Measurements from ENCODE around the gene DDX50. TPM values are rescaled to one million over a fixed set of nuclear protein-coding genes. Genes with fewer than 3 reads are reported as not detected.
"Not testable (repeated sequence)": the region's sequence is repeated elsewhere in the genome, so short reads cannot be mapped to it uniquely, and the experiment has no call there.

The DDX50 gene
- total RNA-seq, 2 donors from 2014 or later: 37.6 to 40.8 TPM

GRCh38 chr10:68932860-68933259, 31.7 kb downstream of the DDX50 start:
- not testable (repeated sequence) for H3K27ac Mint-ChIP-seq; DNase-seq; H3K9me3 ChIP-seq (ENCODE audit: control insufficient read depth, low read length, poor library complexity, severe bottlenecking); ATAC-seq; H3K27me3 Mint-ChIP-seq; H3K4me3 Mint-ChIP-seq
- Mint-ChIP-seq H3K4me1 (peaks cover 11% of the 10 kb centered on the region), H3K36me3 (ENCODE audit: low read depth) (peaks cover 12% of the 10 kb centered on the region)

DNA sequence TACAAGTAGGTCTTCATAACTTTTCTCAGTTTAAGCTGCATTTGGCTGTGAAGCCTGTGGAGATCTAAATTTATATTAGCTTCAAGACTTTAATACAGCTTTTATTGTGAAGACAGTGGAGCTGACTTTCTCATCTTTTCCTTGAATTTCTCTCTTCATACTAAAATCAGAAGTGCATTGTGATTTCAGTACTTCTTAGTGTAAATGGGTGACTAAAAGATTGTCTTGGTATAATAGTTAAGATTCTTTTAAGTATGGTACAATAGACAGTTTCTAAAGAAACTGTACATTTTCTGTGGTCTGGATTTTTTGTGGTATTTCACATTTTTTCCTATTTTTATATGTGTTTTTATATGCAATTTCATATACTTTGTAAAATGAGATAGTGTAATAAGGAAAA, 33.9 kb downstream of the DDX50 start:
- H3K36me3 Mint-ChIP-seq (ENCODE audit: low read depth): peaks cover 14% of the 10 kb centered on the region
- H3K27me3 Mint-ChIP-seq: no peaks in the 10 kb centered on the region
- H3K4me3 Mint-ChIP-seq: no peak overlapping the region
- peaks cover 11% of the 10 kb centered on the region for H3K4me1 Mint-ChIP-seq
- no peaks in the 10 kb centered on the region for H3K9me3 ChIP-seq (ENCODE audit: control insufficient read depth, low read length, poor library complexity, severe bottlenecking)
- ATAC-seq (no peak), DNase-seq (no peak)
- peak overlapping the region; percentile 2 for H3K27ac Mint-ChIP-seq

GRCh38 chr10:68938117-68938516, 37.0 kb downstream of the DDX50 start:
- H3K9me3 ChIP-seq (ENCODE audit: control insufficient read depth, low read length, poor library complexity, severe bottlenecking): no peaks in the 10 kb centered on the region
- Mint-ChIP-seq H3K27me3 (no peaks in the 10 kb centered on the region), H3K27ac (peak overlapping the region; percentile 69), H3K36me3 (ENCODE audit: low read depth) (peaks cover 8% of the 10 kb centered on the region), H3K4me3 (no peak overlapping the region), H3K4me1 (no peaks in the 10 kb centered on the region)
- no peak for DNase-seq
- no peak for ATAC-seq

- Mint-ChIP-seq H3K36me3 (ENCODE audit: low read depth) (peaks cover 8% of the 10 kb centered on the region), H3K27ac (peak overlapping the region; percentile 69), H3K4me1 (no peaks in the 10 kb centered on the region), H3K27me3 (no peaks in the 10 kb centered on the region), H3K4me3 (no peak overlapping the region)
- ATAC-seq (no peak), DNase-seq (no peak)
- H3K9me3 ChIP-seq (ENCODE audit: control insufficient read depth, low read length, poor library complexity, severe bottlenecking): no peaks in the 10 kb centered on the region
These were observed 37.8 kb downstream of the DDX50 start for GRCh38 chr10:68938884-68939283.

- H3K4me3 Mint-ChIP-seq; ATAC-seq; H3K4me1 Mint-ChIP-seq; H3K36me3 Mint-ChIP-seq (ENCODE audit: low read depth); H3K9me3 ChIP-seq (ENCODE audit: control insufficient read depth, low read length, poor library complexity, severe bottlenecking); H3K27ac Mint-ChIP-seq; DNase-seq; H3K27me3 Mint-ChIP-seq: not testable (repeated sequence)
These were observed 39.8 kb downstream of the DDX50 start for GRCh38 chr10:68940917-68941316.

DNA sequence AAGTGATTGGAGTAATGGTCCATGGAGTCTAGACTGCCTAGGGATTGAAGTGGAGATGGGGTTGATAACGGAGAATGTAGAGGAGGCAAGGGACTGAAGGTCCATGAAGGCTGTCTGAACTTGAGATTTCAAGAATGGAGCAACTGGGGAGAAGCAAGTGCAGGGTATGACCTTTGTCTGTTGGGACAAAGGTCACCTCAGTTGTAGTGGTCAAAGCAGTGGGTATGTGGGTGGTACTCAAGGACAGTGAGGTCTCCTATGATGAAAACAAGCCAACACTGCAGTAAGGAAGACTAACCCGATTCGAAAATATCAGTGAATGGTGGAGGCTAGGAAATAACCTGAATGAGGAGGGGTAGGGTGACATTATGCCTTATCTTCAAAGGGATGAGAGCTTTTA, 49.5 kb downstream of the DDX50 start:
- DNase-seq: no peak
- no peaks in the 10 kb centered on the region for H3K9me3 ChIP-seq (ENCODE audit: control insufficient read depth, low read length, poor library complexity, severe bottlenecking)
- Mint-ChIP-seq H3K36me3 (ENCODE audit: low read depth) (peaks cover 7% of the 10 kb centered on the region), H3K4me3 (no peak overlapping the region), H3K4me1 (peaks cover 2% of the 10 kb centered on the region), H3K27ac (no peak overlapping the region), H3K27me3 (no peaks in the 10 kb centered on the region)
- ATAC-seq: no peak

GRCh38 chr10:68954904-68955303, 53.8 kb downstream of the DDX50 start:
- DNase-seq (no peak), ATAC-seq (no peak)
- peaks cover 2% of the 10 kb centered on the region for H3K36me3 Mint-ChIP-seq (ENCODE audit: low read depth)
- peaks cover 27% of the 10 kb centered on the region for H3K4me1 Mint-ChIP-seq
- H3K9me3 ChIP-seq (ENCODE audit: control insufficient read depth, low read length, poor library complexity, severe bottlenecking): no peaks in the 10 kb centered on the region
- H3K27me3 Mint-ChIP-seq: no peaks in the 10 kb centered on the region
- no peak overlapping the region for H3K4me3 Mint-ChIP-seq
- H3K27ac Mint-ChIP-seq: no peak overlapping the region

DNA sequence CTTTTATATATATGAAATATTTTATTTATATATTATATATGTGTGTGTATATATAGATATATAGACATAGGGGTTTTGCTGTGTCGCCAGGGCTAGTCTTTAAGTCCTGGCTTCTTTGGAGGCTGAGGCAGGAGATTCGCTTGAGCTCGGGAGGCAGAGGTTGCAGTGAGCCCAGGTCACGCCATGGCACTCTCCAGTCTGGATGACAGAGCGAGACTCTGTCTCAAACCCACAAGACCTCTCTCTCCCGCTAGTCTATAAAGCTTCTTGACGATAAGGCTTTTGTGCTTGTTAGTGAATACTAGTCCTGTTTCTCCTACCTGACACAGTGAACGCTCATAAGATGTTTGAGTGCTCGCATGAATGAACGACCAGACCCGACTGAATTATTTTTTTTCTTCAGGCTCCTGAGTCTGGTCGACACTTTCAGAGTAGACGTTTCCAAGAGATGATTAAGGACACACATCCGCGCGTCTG, 54.3 kb downstream of the DDX50 start:
- peaks cover 2% of the 10 kb centered on the region for H3K36me3 Mint-ChIP-seq (ENCODE audit: low read depth)
- no peaks in the 10 kb centered on the region for H3K9me3 ChIP-seq (ENCODE audit: control insufficient read depth, low read length, poor library complexity, severe bottlenecking)
- H3K4me1 Mint-ChIP-seq: peaks cover 29% of the 10 kb centered on the region
- ATAC-seq (peak; percentile 12), DNase-seq (no peak)
- peak overlapping the region; percentile 98 for H3K27ac Mint-ChIP-seq
- peak overlapping the region; percentile 99 for H3K4me3 Mint-ChIP-seq
- H3K27me3 Mint-ChIP-seq: no peaks in the 10 kb centered on the region

- no peaks in the 10 kb centered on the region for H3K27me3 Mint-ChIP-seq
- H3K4me3 Mint-ChIP-seq: peak within 1 kb of the TSS; percentile 99
- no peaks in the 10 kb centered on the region for H3K9me3 ChIP-seq (ENCODE audit: control insufficient read depth, low read length, poor library complexity, severe bottlenecking)
- DNase-seq: peak; percentile 72 to 75 (median 74)
- peaks cover 2% of the 10 kb centered on the region for H3K36me3 Mint-ChIP-seq (ENCODE audit: low read depth)
- ATAC-seq: peak; percentile 84
- H3K4me1 Mint-ChIP-seq: peaks cover 29% of the 10 kb centered on the region
- peak within 1 kb of the TSS; percentile 98 for H3K27ac Mint-ChIP-seq
These were observed 54.9 kb downstream of the DDX50 start, which contains the start of gene DDX21 for GRCh38 chr10:68955832-68956532. Gene DDX21, plus strand, starts transcription at chr10:68956170. Its CDS starts 56 bp downstream, at chr10:68956226.

- Mint-ChIP-seq H3K36me3 (ENCODE audit: low read depth) (peaks cover 2% of the 10 kb centered on the region), H3K27ac (peak overlapping the region; percentile 98), H3K27me3 (no peaks in the 10 kb centered on the region), H3K4me1 (peaks cover 35% of the 10 kb centered on the region), H3K4me3 (peak overlapping the region; percentile 99)
- no peaks in the 10 kb centered on the region for H3K9me3 ChIP-seq (ENCODE audit: control insufficient read depth, low read length, poor library complexity, severe bottlenecking)
- no peak for DNase-seq
- no peak for ATAC-seq
These were observed 56.1 kb downstream of the DDX50 start for GRCh38 chr10:68957284-68957615.

- Mint-ChIP-seq H3K36me3 (ENCODE audit: low read depth) (peaks cover 2% of the 10 kb centered on the region), H3K27ac (peak overlapping the region; percentile 98), H3K4me1 (peaks cover 35% of the 10 kb centered on the region)
These were observed 56.5 kb downstream of the DDX50 start for GRCh38 chr10:68957654-68958053.

GRCh38 chr10:68959695-68960527, 58.8 kb downstream of the DDX50 start:
- peak overlapping the region; percentile 86 for H3K27ac Mint-ChIP-seq
- peaks cover 35% of the 10 kb centered on the region for H3K4me1 Mint-ChIP-seq
- ATAC-seq: no peak
- no peaks in the 10 kb centered on the region for H3K9me3 ChIP-seq (ENCODE audit: control insufficient read depth, low read length, poor library complexity, severe bottlenecking)
- no peak for DNase-seq
- no peaks in the 10 kb centered on the region for H3K27me3 Mint-ChIP-seq
- peak overlapping the region; percentile 53 for H3K4me3 Mint-ChIP-seq
- H3K36me3 Mint-ChIP-seq (ENCODE audit: low read depth): peaks cover 2% of the 10 kb centered on the region

More at GRCh38 chr10:68957654-68958053, 56.5 kb downstream of the DDX50 start:
- peak overlapping the region; percentile 99 for H3K4me3 Mint-ChIP-seq
- no peaks in the 10 kb centered on the region for H3K27me3 Mint-ChIP-seq
- no peaks in the 10 kb centered on the region for H3K9me3 ChIP-seq (ENCODE audit: control insufficient read depth, low read length, poor library complexity, severe bottlenecking)
- ATAC-seq: no peak
- no peak for DNase-seq

DNA sequence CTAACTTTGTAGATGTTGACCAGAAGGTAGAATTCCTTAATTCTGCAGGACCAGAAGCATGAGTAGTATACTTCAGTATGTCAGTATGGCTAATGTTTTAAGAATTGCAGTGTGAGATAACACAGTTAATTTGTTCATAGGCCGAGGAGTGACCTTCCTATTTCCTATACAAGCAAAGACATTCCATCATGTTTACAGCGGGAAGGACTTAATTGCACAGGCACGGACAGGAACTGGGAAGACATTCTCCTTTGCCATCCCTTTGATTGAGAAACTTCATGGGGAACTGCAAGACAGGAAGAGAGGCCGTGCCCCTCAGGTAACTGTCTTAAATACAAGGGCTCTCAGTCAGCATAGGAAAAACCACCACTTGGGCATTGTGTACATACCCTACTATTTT, 62.0 kb downstream of the DDX50 start:
- H3K27me3 Mint-ChIP-seq: no peaks in the 10 kb centered on the region
- H3K4me3 Mint-ChIP-seq: no peak overlapping the region
- H3K27ac Mint-ChIP-seq: no peak overlapping the region
- DNase-seq (no peak), ATAC-seq (no peak)
- peaks cover 15% of the 10 kb centered on the region for H3K4me1 Mint-ChIP-seq
- no peaks in the 10 kb centered on the region for H3K9me3 ChIP-seq (ENCODE audit: control insufficient read depth, low read length, poor library complexity, severe bottlenecking)
- H3K36me3 Mint-ChIP-seq (ENCODE audit: low read depth): no peaks in the 10 kb centered on the region

Data from T-helper 17 cell (primary cell).